Measurements from ENCODE around the gene SH3BP4. TPM values are rescaled to one million over a fixed set of nuclear protein-coding genes. Genes with fewer than 3 reads are reported as not detected.

Gene SH3BP4
- 29.9 TPM for total RNA-seq

GRCh38 chr2:234951664-234952269 lies at the start of gene SH3BP4:
SH3BP4 (plus strand) TSS chr2:234952017; CDS start chr2:235035003, 82,986 bp downstream.
- DNase-seq (ENCODE audit: low read depth in 2 of 3, low spot score in 2 of 3) = peak in 2 of 3 donors; percentile 66 to 75

- DNase-seq (ENCODE audit: low read depth in 2 of 3, low spot score in 2 of 3) = no peak
Measured at GRCh38 chr2:234904785-234905184, 47.0 kb upstream of the SH3BP4 start.

- DNase-seq (ENCODE audit: low read depth in 2 of 3, low spot score in 2 of 3) = no peak
Measured at GRCh38 chr2:234905547-234906265, 46.1 kb upstream of the SH3BP4 start.

- no peak for DNase-seq (ENCODE audit: low read depth in 2 of 3, low spot score in 2 of 3)
Measured at GRCh38 chr2:234910186-234910679, 41.6 kb upstream of the SH3BP4 start.

- DNase-seq (ENCODE audit: low read depth in 2 of 3, low spot score in 2 of 3) = no peak
Measured at GRCh38 chr2:234911271-234911670, 40.5 kb upstream of the SH3BP4 start.

GRCh38 chr2:234912437-234912836 lies 39.4 kb upstream of the SH3BP4 start:
- DNase-seq (ENCODE audit: low read depth in 2 of 3, low spot score in 2 of 3) = no peak

GRCh38 chr2:234913208-234913626 lies 38.6 kb upstream of the SH3BP4 start:
- no peak for DNase-seq (ENCODE audit: low read depth in 2 of 3, low spot score in 2 of 3)

GRCh38 chr2:234914371-234915154 lies 37.3 kb upstream of the SH3BP4 start:
- no peak for DNase-seq (ENCODE audit: low read depth in 2 of 3, low spot score in 2 of 3)

- no peak for DNase-seq (ENCODE audit: low read depth in 2 of 3, low spot score in 2 of 3)
Measured at GRCh38 chr2:234916674-234917073, 35.1 kb upstream of the SH3BP4 start.

- DNase-seq (ENCODE audit: low read depth in 2 of 3, low spot score in 2 of 3) = no peak
Measured at GRCh38 chr2:234917211-234917975, 34.4 kb upstream of the SH3BP4 start.

- DNase-seq (ENCODE audit: low read depth in 2 of 3, low spot score in 2 of 3) = no peak
Measured at GRCh38 chr2:234919711-234920110, 32.1 kb upstream of the SH3BP4 start.

GRCh38 chr2:234920836-234921235 lies 31.0 kb upstream of the SH3BP4 start:
- no peak for DNase-seq (ENCODE audit: low read depth in 2 of 3, low spot score in 2 of 3)

GRCh38 chr2:234929002-234929401 lies 22.8 kb upstream of the SH3BP4 start:
- DNase-seq (ENCODE audit: low read depth in 2 of 3, low spot score in 2 of 3) = no peak

- DNase-seq (ENCODE audit: low read depth in 2 of 3, low spot score in 2 of 3) = no peak
Measured at GRCh38 chr2:234930397-234930796, 21.4 kb upstream of the SH3BP4 start.

GRCh38 chr2:234931371-234931770 lies 20.4 kb upstream of the SH3BP4 start:
- no peak for DNase-seq (ENCODE audit: low read depth in 2 of 3, low spot score in 2 of 3)

GRCh38 chr2:234932591-234933168 lies 19.1 kb upstream of the SH3BP4 start:
- DNase-seq (ENCODE audit: low read depth in 2 of 3, low spot score in 2 of 3) = no peak

- no peak for DNase-seq (ENCODE audit: low read depth in 2 of 3, low spot score in 2 of 3)
Measured at GRCh38 chr2:234935311-234935710, 16.5 kb upstream of the SH3BP4 start.

GRCh38 chr2:234939576-234939975 lies 12.2 kb upstream of the SH3BP4 start:
- DNase-seq (ENCODE audit: low read depth in 2 of 3, low spot score in 2 of 3) = no peak

- DNase-seq (ENCODE audit: low read depth in 2 of 3, low spot score in 2 of 3) = no peak
Measured at GRCh38 chr2:234939996-234940395, 11.8 kb upstream of the SH3BP4 start.

- no peak for DNase-seq (ENCODE audit: low read depth in 2 of 3, low spot score in 2 of 3)
Measured at GRCh38 chr2:234940527-234940926, 11.3 kb upstream of the SH3BP4 start.

Measured in hematopoietic multipotent progenitor cell (in vitro differentiated cells).